Measurements from ENCODE around the gene SELENOW. TPM values are rescaled to one million over a fixed set of nuclear protein-coding genes. Genes with fewer than 3 reads are reported as not detected.
A peak's percentile ranks its signal among the peaks of the same experiment; 100 is the strongest.

SELENOW gene
- total and polyA plus RNA-seq, 2 of the 8 experiments (the other 6 are each of a cell fraction or from before 2014, with no cell fraction given) = 371 to 588 TPM

GRCh38 chr19:47824396-47824795, 45.9 kb downstream of the SELENOW start:
- Histone ChIP-seq H3K56ac (replicated peaks; ENCODE audit: insufficient read length, low read depth, low read length) (no peak overlapping the region), H4K5ac (ENCODE audit: insufficient read length, low read depth, low read length) (no peak overlapping the region), H3K27ac (ENCODE audit: low read depth, low read length) (no peak overlapping the region), H3K4me3 (ENCODE audit: extremely low read depth in 1 of 4, insufficient read depth in 2 of 4, low read depth in 3 of 4, low read length in 4 of 4) (no peak overlapping the region), H2BK15ac (ENCODE audit: low read length) (no peak overlapping the region), H3K79me1 (ENCODE audit: low read depth, low read length) (no peaks in the 10 kb centered on the region), H3K79me2 (ENCODE audit: control insufficient read depth in 1 of 2, insufficient read depth in 2 of 2, low read length in 2 of 2) (no peaks in the 10 kb centered on the region; a peak in 1 of 4 replicates), H3K23me2 (ENCODE audit: low read depth, low read length) (no peaks in the 10 kb centered on the region), H4K20me1 (replicated peaks in 1 of 2; ENCODE audit: control insufficient read depth in 1 of 2, insufficient read depth in 2 of 2, low read length in 2 of 2) (no peaks in the 10 kb centered on the region), H3K23ac (ENCODE audit: insufficient read length) (no peak overlapping the region), H3K14ac (ENCODE audit: insufficient read length) (no peak overlapping the region), H2AK5ac (ENCODE audit: low read depth, low read length) (no peak overlapping the region), H3K9me3 (ENCODE audit: insufficient read depth in 2 of 2, low read depth in 1 of 2, low read length in 1 of 2) (no peaks in the 10 kb centered on the region), H2BK120ac (replicated peaks; ENCODE audit: low read depth, low read length) (no peak overlapping the region), H3K4me1 (replicated peaks in 1 of 4; ENCODE audit: control insufficient read depth in 3 of 4, insufficient read depth in 4 of 4, low read length in 3 of 4) (peaks cover 4 to 19% (median 11%) of the 10 kb centered on the region in 4 experiments), H2BK20ac (ENCODE audit: low read length) (no peak overlapping the region), H2AFZ (ENCODE audit: low read length) (no peak overlapping the region), H4K8ac (ENCODE audit: extremely low read depth, insufficient read depth, low read length) (no peak overlapping the region), H3K27me3 (replicated peaks in 1 of 4; ENCODE audit: control insufficient read depth in 3 of 4, extremely low read depth in 1 of 4, insufficient read depth in 3 of 4, low read length in 3 of 4) (no peaks in the 10 kb centered on the region), H3K36me3 (ENCODE audit: control insufficient read depth in 2 of 4, insufficient read depth in 4 of 4, low read length in 3 of 4) (no peaks in the 10 kb centered on the region), H2BK12ac (ENCODE audit: low read depth, low read length) (no peak overlapping the region), H2BK5ac (ENCODE audit: low read depth, low read length) (no peak overlapping the region), H3K18ac (ENCODE audit: extremely low read depth, low read length) (no peak overlapping the region), H4K91ac (replicated peaks; ENCODE audit: insufficient read length, low read length) (no peak overlapping the region), H3K4ac (replicated peaks; ENCODE audit: insufficient read length, low read depth, low read length) (no peak overlapping the region), H3K9ac (replicated peaks in 1 of 4; ENCODE audit: extremely low read depth in 1 of 4, low read depth in 3 of 4, low read length in 3 of 4) (no peak overlapping the region), H3K4me2 (ENCODE audit: insufficient read depth in 1 of 2, low read depth in 2 of 2, low read length in 2 of 2) (no peak overlapping the region)
- POLR2A ChIA-PET (ENCODE audit: partially characterized antibody) = no interaction called here
- 76% methylated on average over 6 of the region's 6 CpGs; no CpG with 5 or more reads in 1 of the 2 experiments for WGBS, 2 experiments (ENCODE audit: extremely low coverage in 1 of 2, insufficient coverage in 1 of 2, insufficient read length in 1 of 2, insufficient replicate concordance in 2 of 2, low coverage in 1 of 2, low lambda C conversion rate in 2 of 2, missing lambda C conversion rate in 1 of 2)
- CTCF ChIA-PET (ENCODE audit: partially characterized antibody) = interaction anchor here (1.0 to 3.6 kb wide), 11 partner anchors 10 to 59 kb away, joined by 3 to 22 read pairs (median 7); no protein-coding TSS in a partner anchor
- TF ChIP-seq, protein P1, sequence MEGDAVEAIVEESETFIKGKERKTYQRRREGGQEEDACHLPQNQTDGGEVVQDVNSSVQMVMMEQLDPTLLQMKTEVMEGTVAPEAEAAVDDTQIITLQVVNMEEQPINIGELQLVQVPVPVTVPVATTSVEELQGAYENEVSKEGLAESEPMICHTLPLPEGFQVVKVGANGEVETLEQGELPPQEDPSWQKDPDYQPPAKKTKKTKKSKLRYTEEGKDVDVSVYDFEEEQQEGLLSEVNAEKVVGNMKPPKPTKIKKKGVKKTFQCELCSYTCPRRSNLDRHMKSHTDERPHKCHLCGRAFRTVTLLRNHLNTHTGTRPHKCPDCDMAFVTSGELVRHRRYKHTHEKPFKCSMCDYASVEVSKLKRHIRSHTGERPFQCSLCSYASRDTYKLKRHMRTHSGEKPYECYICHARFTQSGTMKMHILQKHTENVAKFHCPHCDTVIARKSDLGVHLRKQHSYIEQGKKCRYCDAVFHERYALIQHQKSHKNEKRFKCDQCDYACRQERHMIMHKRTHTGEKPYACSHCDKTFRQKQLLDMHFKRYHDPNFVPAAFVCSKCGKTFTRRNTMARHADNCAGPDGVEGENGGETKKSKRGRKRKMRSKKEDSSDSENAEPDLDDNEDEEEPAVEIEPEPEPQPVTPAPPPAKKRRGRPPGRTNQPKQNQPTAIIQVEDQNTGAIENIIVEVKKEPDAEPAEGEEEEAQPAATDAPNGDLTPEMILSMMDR (IDR thresholded peaks at IDR 0.05; ENCODE audit: control extremely low read depth in 1 of 3, insufficient read depth in 1 of 3, low read depth in 1 of 3, low read length in 3 of 3) = peak; percentile 32 to 39 (median 38)
- peak in 1 of 2 experiments; percentile 52; a peak in 2 of 4 replicates for TF ChIP-seq RAD21 (IDR thresholded peaks at IDR 0.05 in 1 of 2, conservative IDR thresholded peaks at IDR 0.05 in 1 of 2; ENCODE audit: low read depth in 2 of 2, low read length in 2 of 2)
- no peak for TF ChIP-seq NANOG (IDR thresholded peaks at IDR 0.05; ENCODE audit: insufficient read depth, low read depth, low read length, poor library complexity, severe bottlenecking)
- FAIRE-seq (no peak), DNase-seq (ENCODE audit: low read depth in 1 of 2, low spot score in 2 of 2) (peak in 1 of 2 experiments; percentile 19)

Data from H1 (cell line).